Measurements from ENCODE around the gene POLR1G. TPM values are rescaled to one million over a fixed set of nuclear protein-coding genes. Genes with fewer than 3 reads are reported as not detected.
"Not testable (repeated sequence)": the region's sequence is repeated elsewhere in the genome, so short reads cannot be mapped to it uniquely, and the experiment has no call there.

Gene POLR1G
- total RNA-seq, 1 donor from 2014 or later: 7.3 TPM

DNA sequence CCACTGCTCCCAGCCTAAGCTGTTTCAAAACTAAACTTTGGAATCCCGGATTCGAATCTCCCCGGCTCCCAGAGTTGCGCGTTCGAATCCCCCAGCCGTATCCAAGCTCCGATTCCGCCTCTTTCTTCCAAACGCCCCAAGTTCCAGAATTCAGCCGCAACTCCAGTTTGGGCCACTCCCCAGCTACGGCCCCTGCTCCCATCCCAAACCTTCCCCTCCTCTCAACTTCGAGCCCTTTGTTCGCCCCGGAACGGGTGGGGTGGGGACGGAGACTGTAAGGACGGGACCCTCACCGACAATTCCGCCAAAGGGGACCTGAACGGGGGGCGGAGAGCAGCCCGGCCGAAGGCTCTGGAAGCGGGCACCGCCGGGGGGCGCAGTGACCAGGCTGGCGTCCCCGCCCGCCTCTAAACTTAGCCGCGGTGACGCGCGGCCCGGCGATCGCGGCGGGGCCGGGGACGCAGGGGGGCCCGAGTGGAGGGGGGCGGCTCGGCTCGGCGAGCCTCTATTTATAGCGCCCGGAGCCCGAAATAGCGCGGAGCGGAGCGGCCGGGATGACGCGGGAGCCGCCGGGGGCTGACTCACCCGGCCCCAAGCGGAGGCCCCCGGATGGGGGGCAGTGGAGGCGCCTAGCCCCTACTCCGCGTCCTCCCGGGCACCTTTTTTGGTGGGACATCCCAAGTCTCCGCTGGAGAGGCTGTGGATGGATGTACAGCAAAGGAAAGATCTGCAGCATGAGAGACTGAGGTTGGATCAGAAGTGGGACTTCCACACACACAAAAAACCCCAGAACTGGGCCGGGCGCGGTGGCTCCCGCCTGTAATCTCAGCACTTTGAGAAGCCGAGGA is 22.2 kb downstream of the POLR1G start:
- TF ChIP-seq, protein P1, sequence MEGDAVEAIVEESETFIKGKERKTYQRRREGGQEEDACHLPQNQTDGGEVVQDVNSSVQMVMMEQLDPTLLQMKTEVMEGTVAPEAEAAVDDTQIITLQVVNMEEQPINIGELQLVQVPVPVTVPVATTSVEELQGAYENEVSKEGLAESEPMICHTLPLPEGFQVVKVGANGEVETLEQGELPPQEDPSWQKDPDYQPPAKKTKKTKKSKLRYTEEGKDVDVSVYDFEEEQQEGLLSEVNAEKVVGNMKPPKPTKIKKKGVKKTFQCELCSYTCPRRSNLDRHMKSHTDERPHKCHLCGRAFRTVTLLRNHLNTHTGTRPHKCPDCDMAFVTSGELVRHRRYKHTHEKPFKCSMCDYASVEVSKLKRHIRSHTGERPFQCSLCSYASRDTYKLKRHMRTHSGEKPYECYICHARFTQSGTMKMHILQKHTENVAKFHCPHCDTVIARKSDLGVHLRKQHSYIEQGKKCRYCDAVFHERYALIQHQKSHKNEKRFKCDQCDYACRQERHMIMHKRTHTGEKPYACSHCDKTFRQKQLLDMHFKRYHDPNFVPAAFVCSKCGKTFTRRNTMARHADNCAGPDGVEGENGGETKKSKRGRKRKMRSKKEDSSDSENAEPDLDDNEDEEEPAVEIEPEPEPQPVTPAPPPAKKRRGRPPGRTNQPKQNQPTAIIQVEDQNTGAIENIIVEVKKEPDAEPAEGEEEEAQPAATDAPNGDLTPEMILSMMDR (IDR thresholded peaks at IDR 0.05): peak; percentile 81
- peak overlapping the region; percentile 95 for H3K27ac Mint-ChIP-seq (ENCODE audit: unreplicated experiment)
- no peaks in the 10 kb centered on the region for H3K27me3 Mint-ChIP-seq (ENCODE audit: low read depth)
- H3K9me3 Mint-ChIP-seq (ENCODE audit: low read depth): no peaks in the 10 kb centered on the region
- no peak for DNase-seq (ENCODE audit: low spot score)
- no peaks in the 10 kb centered on the region for H3K36me3 Mint-ChIP-seq (ENCODE audit: low read depth)
- H3K4me3 Mint-ChIP-seq (ENCODE audit: unreplicated experiment): peak overlapping the region; percentile 79
- H3K4me1 Mint-ChIP-seq (ENCODE audit: low read depth): peaks cover 39% of the 10 kb centered on the region

DNA sequence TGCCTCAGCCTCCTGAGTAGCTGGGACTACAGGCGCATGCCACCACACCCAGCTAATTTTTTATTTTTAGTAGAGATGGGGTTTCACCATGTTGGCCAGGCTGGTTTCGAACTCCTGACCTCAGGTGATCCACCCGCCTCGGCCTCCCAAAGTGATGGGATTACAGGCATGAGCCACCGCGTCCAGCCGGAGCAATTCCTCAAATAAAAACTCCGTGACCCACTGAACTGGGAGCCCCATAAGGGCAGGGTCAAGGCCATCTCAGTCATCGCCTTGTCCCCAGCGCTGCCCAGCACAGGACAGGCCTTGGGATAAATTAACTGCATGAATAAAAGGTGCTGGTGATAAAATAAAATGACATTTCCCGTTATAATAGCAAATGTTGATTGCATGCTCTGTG is 23.5 kb downstream of the POLR1G start:
- H3K4me3 Mint-ChIP-seq (ENCODE audit: unreplicated experiment); H3K36me3 Mint-ChIP-seq (ENCODE audit: low read depth); H3K9me3 Mint-ChIP-seq (ENCODE audit: low read depth); H3K27me3 Mint-ChIP-seq (ENCODE audit: low read depth); DNase-seq (ENCODE audit: low spot score): not testable (repeated sequence)
- Mint-ChIP-seq H3K27ac (ENCODE audit: unreplicated experiment) (peak overlapping the region; percentile 95), H3K4me1 (ENCODE audit: low read depth) (peaks cover 26% of the 10 kb centered on the region)

DNA sequence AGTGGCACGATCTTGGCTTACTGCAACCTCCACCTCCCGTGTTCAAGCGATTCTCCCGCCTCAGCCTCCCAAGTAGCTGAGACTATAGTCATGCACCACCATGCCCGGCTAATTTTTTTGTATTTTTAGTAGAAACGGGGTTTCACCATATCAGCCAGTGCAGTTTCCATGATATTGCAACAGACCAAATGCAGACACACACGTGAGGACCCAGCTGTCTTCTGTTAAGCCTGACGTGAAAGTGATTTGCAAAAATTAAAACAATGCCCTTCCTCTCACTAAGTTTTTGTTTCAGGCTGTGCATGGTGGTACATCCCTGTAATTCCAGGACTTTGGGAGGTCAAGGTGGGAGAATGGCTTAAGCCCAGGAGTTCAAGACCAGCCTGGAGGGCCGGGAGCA is 24.6 kb downstream of the POLR1G start:
- H3K4me3 Mint-ChIP-seq (ENCODE audit: unreplicated experiment): not testable (repeated sequence)
- H3K4me1 Mint-ChIP-seq (ENCODE audit: low read depth): peaks cover 20% of the 10 kb centered on the region

DNA sequence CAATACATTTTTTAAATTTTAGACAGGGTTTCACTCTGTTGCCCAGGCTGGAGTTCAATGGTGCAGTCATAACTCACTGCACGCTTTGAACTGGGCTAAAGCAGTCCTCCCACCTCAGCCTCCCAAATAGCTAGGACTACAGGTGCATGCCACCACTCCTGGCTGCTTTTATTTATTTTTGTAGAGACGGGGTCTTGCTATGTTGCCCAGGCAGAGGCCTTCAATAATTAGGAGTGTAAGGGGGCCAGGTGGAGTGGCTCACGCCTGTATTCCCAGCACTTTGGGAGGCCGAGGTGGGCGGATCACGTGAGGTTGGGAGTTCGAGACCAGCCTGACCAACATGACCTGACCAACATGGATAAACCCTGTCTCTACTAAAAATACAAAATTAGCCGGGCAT is 26.1 kb downstream of the POLR1G start:
- peaks cover 15% of the 10 kb centered on the region for H3K4me1 Mint-ChIP-seq (ENCODE audit: low read depth)
- not testable (repeated sequence) for DNase-seq (ENCODE audit: low spot score); H3K36me3 Mint-ChIP-seq (ENCODE audit: low read depth); H3K27ac Mint-ChIP-seq (ENCODE audit: unreplicated experiment); H3K9me3 Mint-ChIP-seq (ENCODE audit: low read depth); H3K4me3 Mint-ChIP-seq (ENCODE audit: unreplicated experiment); H3K27me3 Mint-ChIP-seq (ENCODE audit: low read depth)

More for the DNA sequence above, 24.6 kb downstream of the POLR1G start:
- DNase-seq (ENCODE audit: low spot score); H3K27me3 Mint-ChIP-seq (ENCODE audit: low read depth); H3K9me3 Mint-ChIP-seq (ENCODE audit: low read depth); H3K36me3 Mint-ChIP-seq (ENCODE audit: low read depth): not testable (repeated sequence)
- peak overlapping the region; percentile 95 for H3K27ac Mint-ChIP-seq (ENCODE audit: unreplicated experiment)

DNA sequence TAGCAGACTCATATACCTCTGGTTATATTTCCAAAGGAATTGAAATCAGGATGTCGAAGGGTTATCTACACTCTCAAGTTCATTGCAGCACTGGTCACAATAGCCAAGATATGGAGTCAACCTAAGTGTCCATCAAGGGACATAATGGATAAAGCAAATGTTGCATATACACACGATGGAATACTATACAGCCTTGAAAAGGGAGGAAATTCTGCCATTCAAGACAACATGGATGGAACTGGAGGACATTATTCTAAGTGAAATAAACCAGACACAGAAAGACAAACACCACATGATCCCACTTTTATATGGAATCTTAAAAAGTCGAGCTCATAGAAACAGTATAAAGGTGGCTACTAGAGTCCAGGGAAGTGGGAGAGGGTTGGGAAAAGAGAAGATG is 30.9 kb downstream of the POLR1G start:
- TF ChIP-seq, protein P1 (IDR thresholded peaks at IDR 0.05): no peak
- no peaks in the 10 kb centered on the region for H3K27me3 Mint-ChIP-seq (ENCODE audit: low read depth)
- no peaks in the 10 kb centered on the region for H3K9me3 Mint-ChIP-seq (ENCODE audit: low read depth)
- no peak for DNase-seq (ENCODE audit: low spot score)
- H3K27ac Mint-ChIP-seq (ENCODE audit: unreplicated experiment): no peak overlapping the region
- no peaks in the 10 kb centered on the region for H3K36me3 Mint-ChIP-seq (ENCODE audit: low read depth)
- H3K4me1 Mint-ChIP-seq (ENCODE audit: low read depth): peaks cover 12% of the 10 kb centered on the region
- no peak overlapping the region for H3K4me3 Mint-ChIP-seq (ENCODE audit: unreplicated experiment)

DNA sequence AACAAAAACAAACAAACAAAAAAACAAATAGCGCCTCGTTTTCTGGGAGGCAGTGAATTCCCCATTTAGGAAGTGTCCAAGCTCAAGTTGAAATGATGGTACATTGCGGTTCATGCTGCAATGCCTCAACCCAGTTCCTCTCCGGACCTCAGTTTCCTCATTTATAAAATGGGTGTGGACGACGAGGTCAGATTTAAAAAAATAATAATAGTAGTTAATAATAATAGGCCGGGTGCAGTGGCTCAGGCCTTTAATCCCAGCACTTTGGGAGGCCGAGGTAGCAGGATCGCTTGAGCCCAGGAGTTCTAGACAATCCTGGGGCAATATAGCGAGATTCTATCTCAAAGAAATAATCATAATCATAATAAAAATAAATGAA is 32.7 kb downstream of the POLR1G start:
- TF ChIP-seq, protein P1 (IDR thresholded peaks at IDR 0.05): no peak
- no peaks in the 10 kb centered on the region for H3K36me3 Mint-ChIP-seq (ENCODE audit: low read depth)
- no peak overlapping the region for H3K27ac Mint-ChIP-seq (ENCODE audit: unreplicated experiment)
- H3K27me3 Mint-ChIP-seq (ENCODE audit: low read depth): no peaks in the 10 kb centered on the region
- no peaks in the 10 kb centered on the region for H3K9me3 Mint-ChIP-seq (ENCODE audit: low read depth)
- peak overlapping the region; percentile 55 for H3K4me3 Mint-ChIP-seq (ENCODE audit: unreplicated experiment)
- peaks cover 28% of the 10 kb centered on the region for H3K4me1 Mint-ChIP-seq (ENCODE audit: low read depth)
- DNase-seq (ENCODE audit: low spot score): no peak

All from chondrocyte (in vitro differentiated cells).